ENCODE data around the gene RBM41.

- TF ChIP-seq CTCF (IDR thresholded peaks at IDR 0.05) (no peak), POLR2A (IDR thresholded peaks at IDR 0.05) (no peak)
These were observed 71.0 kb downstream of the RBM41 start for GRCh38 chrX:107047622-107048021.

Measured in esophagus squamous epithelium (tissue), 4 donors.